Cerebellar cortex (tissue), 1 donor: ENCODE measurements around the gene TMEM63C.
A peak's percentile ranks its signal among the peaks of the same experiment; 100 is the strongest.

Source experiments
- DNase-seq: peaks from one replicate; pipeline ENCODE4 v3.0.0-alpha.2; 2015; ENCODE audit warnings: low spot score

TMEM63C gene

GRCh38 chr14:77224212-77224611, 42.6 kb downstream of the TMEM63C start:
- DNase-seq = no peak

- no peak for DNase-seq
Observed at GRCh38 chr14:77225254-77225653, 43.7 kb downstream of the TMEM63C start.

- no peak for DNase-seq
Observed at GRCh38 chr14:77225892-77226557, 44.4 kb downstream of the TMEM63C start.

- DNase-seq = no peak
Observed at GRCh38 chr14:77228056-77228455, 46.5 kb downstream of the TMEM63C start.

DNA sequence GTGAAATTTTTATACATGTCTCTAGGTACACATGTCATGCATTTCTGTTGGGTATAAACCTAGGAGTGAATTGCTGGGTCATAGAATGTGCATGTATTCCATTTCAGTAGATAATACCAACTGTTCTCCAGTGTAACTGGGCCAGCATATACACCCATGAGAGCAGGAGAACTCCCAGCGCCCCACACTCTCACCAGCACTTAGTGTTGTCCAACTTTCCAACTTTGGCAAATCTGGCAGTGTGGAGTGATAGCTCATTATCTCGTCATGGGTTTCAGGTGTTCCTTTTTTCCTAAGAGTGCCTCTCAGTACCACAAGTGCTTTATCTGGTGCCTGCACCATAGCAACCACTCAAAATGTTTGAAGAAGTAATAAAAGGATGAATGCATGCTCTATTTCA, 49.3 kb downstream of the TMEM63C start:
- DNase-seq = no peak

DNA sequence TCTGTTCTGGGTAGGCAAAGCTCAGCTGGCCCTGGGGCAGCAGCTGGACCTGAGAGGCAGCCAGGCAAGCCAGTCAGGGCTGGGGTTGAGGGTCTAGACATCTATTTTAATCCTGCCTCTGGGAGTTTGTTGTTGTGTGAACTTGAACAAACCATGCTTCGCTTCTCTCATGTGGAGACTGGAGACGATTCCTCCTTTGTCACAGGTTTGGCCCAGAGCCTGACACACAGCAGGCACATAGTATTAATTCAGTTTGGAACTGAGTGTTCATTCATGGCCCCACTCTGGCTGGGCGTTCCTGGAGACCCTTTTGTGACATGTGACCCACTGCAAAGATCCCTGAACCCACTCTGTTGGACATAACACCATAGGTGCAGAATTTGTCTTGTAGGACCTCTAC, 50.1 kb downstream of the TMEM63C start:
- DNase-seq = no peak

GRCh38 chr14:77236814-77237213, 55.2 kb downstream of the TMEM63C start:
- DNase-seq = no peak

GRCh38 chr14:77238356-77238755, 56.8 kb downstream of the TMEM63C start:
- DNase-seq = peak; percentile 66

DNA sequence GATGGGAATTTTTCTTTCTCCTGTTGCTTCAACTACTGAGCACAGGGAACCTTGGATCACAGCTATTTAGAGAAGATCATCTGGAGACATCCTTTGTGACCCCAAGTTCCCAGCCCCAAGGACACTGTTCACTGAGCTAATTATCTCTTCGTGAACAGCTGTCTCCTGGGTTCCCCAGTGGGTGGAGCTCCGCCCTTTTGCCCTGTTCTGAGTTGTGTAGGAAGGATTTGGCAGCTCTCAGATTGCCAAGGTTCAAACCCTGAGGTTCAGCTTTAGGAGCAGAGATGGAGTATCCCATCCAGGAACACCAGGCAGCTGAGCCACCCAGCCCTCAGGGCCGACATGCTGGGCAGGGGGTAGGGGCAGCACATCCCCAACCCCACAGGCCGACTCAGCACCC, 57.4 kb downstream of the TMEM63C start:
- DNase-seq = no peak

GRCh38 chr14:77239412-77239811, 57.8 kb downstream of the TMEM63C start:
- no peak for DNase-seq

GRCh38 chr14:77240336-77240915, 58.8 kb downstream of the TMEM63C start:
- DNase-seq = no peak

GRCh38 chr14:77241955-77242354, 60.4 kb downstream of the TMEM63C start:
- DNase-seq = no peak

- no peak for DNase-seq
Observed at GRCh38 chr14:77242752-77243151, 61.2 kb downstream of the TMEM63C start.

DNA sequence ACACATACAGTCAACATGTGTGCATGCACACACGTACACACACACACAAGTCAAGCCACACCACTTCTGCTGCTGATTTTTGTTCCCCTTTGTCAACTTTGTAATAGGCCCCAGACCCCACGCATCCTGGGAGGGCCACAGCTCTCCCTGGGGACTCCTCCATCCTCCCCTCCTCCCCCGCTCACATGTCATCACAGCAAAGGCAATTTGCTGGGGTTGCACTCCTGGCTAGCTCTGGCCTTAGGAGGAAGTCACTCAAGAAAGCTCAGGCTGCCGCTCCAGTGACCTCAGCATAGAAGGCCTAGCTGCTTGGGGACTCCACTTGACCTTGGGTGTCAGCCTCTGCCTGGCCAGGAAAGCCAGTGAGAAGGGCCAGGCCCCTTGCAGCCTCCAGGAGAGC, 62.3 kb downstream of the TMEM63C start:
- DNase-seq = no peak

DNA sequence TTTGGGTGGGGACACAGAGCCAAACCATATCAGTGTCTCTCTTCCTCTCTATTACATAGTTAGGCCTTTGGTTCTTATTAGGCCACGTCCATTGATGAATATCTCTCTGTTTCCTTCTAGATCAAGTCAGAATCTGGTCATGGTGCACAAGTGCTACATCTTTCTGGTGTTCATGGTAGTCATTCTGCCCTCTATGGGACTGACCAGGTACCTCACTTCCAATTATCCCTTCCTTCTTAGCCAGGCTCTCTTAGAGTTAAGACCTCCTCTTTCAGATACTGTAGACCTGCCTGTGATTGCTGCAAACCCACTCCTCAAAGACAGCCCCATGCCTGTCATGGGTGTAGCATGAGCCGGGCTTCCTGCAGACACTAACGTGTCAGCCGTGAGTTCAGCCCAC, 64.2 kb downstream of the TMEM63C start:
- DNase-seq = no peak

GRCh38 chr14:77246784-77247183, 65.2 kb downstream of the TMEM63C start:
- DNase-seq = no peak

GRCh38 chr14:77248666-77249065, 67.1 kb downstream of the TMEM63C start:
- DNase-seq = no peak

DNA sequence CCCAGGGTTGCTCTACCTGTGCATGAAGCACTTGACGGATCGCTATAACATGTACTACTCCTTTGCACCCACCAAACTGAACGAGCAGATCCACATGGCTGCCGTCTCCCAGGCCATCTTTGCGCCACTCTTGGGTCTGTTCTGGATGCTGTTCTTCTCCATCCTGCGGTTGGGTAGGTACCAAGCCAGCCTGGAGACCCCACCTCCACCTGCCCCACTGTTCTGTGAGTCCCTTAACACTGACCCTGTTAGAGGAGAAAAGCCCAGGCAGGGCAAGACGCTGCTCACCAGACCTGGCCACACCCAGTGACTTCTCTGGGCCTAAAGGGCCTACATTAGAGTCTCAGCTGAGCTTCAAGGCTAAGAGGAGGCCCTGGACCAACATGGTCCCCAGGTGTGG, 67.7 kb downstream of the TMEM63C start:
- DNase-seq = no peak

DNA sequence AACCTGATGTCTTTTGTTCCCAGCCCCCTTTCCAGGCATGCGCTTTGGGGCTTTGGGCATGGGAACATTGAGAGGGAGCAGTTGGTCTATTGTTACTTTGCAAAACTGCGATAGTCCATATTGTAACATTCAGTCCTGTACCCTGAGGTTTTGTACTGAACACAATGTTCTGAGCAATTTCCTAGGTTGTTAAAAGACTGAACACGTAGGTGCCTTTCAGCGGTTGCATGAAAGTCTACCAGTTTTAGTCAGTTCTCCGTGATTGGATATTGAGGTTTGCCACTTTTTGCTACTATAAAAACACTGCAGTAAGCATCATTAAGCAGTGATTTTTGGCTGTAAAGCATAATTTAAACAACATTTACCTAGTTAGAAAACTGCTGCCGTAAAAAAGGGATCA, 69.3 kb downstream of the TMEM63C start:
- DNase-seq = no peak

DNA sequence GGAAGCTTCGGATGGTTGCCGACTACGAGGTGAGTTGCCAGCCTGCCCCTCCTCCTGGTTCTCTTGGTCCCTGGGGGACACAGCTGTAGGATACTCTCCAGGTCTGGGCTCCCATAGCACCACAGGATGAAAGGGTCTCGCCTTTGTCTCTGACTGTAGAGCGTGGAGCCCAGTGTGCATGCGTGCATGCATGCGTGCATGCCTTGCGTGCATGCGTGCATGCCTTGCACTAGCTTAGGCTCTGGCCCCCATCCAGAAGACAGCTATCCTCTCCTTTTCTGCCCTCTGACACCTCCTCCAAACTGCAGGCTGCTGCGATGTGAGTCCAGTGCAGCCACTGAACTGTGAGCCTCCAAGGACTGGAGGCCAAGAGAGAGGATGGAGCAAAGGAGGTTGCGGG, 70.3 kb downstream of the TMEM63C start:
- DNase-seq = no peak

- DNase-seq = no peak
Observed at GRCh38 chr14:77253333-77254190, 72.0 kb downstream of the TMEM63C start.

- DNase-seq = no peak
Observed at GRCh38 chr14:77256694-77257093, 75.1 kb downstream of the TMEM63C start.

DNA sequence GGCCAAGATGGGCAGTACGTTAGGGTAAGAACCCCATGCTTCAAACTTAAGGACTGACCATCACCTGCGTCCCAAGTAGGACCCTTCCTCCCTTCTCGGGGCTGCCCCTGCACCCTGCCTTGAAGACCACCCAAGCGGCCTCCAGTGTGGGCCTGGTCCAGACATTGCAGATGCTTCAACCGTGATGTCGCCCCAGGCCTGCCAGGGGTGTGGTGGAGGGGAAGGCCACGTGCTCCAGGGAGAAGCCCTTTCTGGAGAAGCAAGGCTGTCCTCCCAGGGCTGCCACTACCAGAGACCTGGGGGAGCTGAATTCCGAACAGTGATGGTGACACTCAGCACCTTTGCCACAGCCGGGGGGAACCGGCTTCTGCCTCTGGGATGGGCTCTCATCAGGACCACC, 76.1 kb downstream of the TMEM63C start:
- no peak for DNase-seq
